Measurements from ENCODE around the gene TUBA3E. TPM values are rescaled to one million over a fixed set of nuclear protein-coding genes. Genes with fewer than 3 reads are reported as not detected.
"Not testable (repeated sequence)": the region's sequence is repeated elsewhere in the genome, so short reads cannot be mapped to it uniquely, and the experiment has no call there.

The TUBA3E gene
- total and polyA plus RNA-seq, 2 of the 8 experiments (the other 6 are each of a cell fraction or from before 2014, with no cell fraction given), result not detected

- POLR2A ChIA-PET (ENCODE audit: partially characterized antibody); H4K91ac ChIP-seq (replicated peaks; ENCODE audit: insufficient read length, low read length); H3K9ac ChIP-seq (replicated peaks in 1 of 4; ENCODE audit: extremely low read depth in 1 of 4, low read depth in 3 of 4, low read length in 3 of 4); H2AK5ac ChIP-seq (ENCODE audit: low read depth, low read length); DNase-seq (ENCODE audit: low read depth in 1 of 2, low spot score in 2 of 2); H3K4ac ChIP-seq (replicated peaks; ENCODE audit: insufficient read length, low read depth, low read length); H3K79me1 ChIP-seq (ENCODE audit: low read depth, low read length); H3K27me3 ChIP-seq (replicated peaks in 1 of 4; ENCODE audit: control insufficient read depth in 3 of 4, extremely low read depth in 1 of 4, insufficient read depth in 3 of 4, low read length in 3 of 4); H2BK120ac ChIP-seq (replicated peaks; ENCODE audit: low read depth, low read length); H3K9me3 ChIP-seq (ENCODE audit: insufficient read depth in 2 of 2, low read depth in 1 of 2, low read length in 1 of 2); H2AFZ ChIP-seq (ENCODE audit: low read length); H4K20me1 ChIP-seq (replicated peaks in 1 of 2; ENCODE audit: control insufficient read depth in 1 of 2, insufficient read depth in 2 of 2, low read length in 2 of 2); H2BK5ac ChIP-seq (ENCODE audit: low read depth, low read length); H4K5ac ChIP-seq (ENCODE audit: insufficient read length, low read depth, low read length); H2BK12ac ChIP-seq (ENCODE audit: low read depth, low read length); H3K4me2 ChIP-seq (ENCODE audit: insufficient read depth in 1 of 2, low read depth in 2 of 2, low read length in 2 of 2); H3K18ac ChIP-seq (ENCODE audit: extremely low read depth, low read length); H3K14ac ChIP-seq (ENCODE audit: insufficient read length); H3K56ac ChIP-seq (replicated peaks; ENCODE audit: insufficient read length, low read depth, low read length); H3K4me3 ChIP-seq (ENCODE audit: extremely low read depth in 1 of 4, insufficient read depth in 2 of 4, low read depth in 3 of 4, low read length in 4 of 4); FAIRE-seq; H4K8ac ChIP-seq (ENCODE audit: extremely low read depth, insufficient read depth, low read length); H3K4me1 ChIP-seq (replicated peaks in 1 of 4; ENCODE audit: control insufficient read depth in 3 of 4, insufficient read depth in 4 of 4, low read length in 3 of 4); H2BK15ac ChIP-seq (ENCODE audit: low read length); H3K79me2 ChIP-seq (ENCODE audit: control insufficient read depth in 1 of 2, insufficient read depth in 2 of 2, low read length in 2 of 2); H2BK20ac ChIP-seq (ENCODE audit: low read length); H3K23ac ChIP-seq (ENCODE audit: insufficient read length); H3K23me2 ChIP-seq (ENCODE audit: low read depth, low read length); CTCF ChIA-PET (ENCODE audit: partially characterized antibody); H3K27ac ChIP-seq (ENCODE audit: low read depth, low read length): not testable (repeated sequence)
- H3K36me3 ChIP-seq (ENCODE audit: control insufficient read depth in 2 of 4, insufficient read depth in 4 of 4, low read length in 3 of 4), result peaks cover 3 to 32% (median 14%) of the 10 kb centered on the region in 4 experiments; a peak in 5 of 8 replicates
- 93% methylated on average over 4 of the region's 8 CpGs; no CpG with 5 or more reads in 1 of the 2 experiments for WGBS, 2 experiments (ENCODE audit: extremely low coverage in 1 of 2, insufficient coverage in 1 of 2, insufficient read length in 1 of 2, insufficient replicate concordance in 2 of 2, low coverage in 1 of 2, low lambda C conversion rate in 2 of 2, missing lambda C conversion rate in 1 of 2)
These were observed 43.8 kb downstream of the TUBA3E start for GRCh38 chr2:130154423-130154770.

GRCh38 chr2:130153721-130154422 is 44.4 kb downstream of the TUBA3E start:
- H3K9ac ChIP-seq (replicated peaks in 1 of 4; ENCODE audit: extremely low read depth in 1 of 4, low read depth in 3 of 4, low read length in 3 of 4); H3K27me3 ChIP-seq (replicated peaks in 1 of 4; ENCODE audit: control insufficient read depth in 3 of 4, extremely low read depth in 1 of 4, insufficient read depth in 3 of 4, low read length in 3 of 4); H3K23me2 ChIP-seq (ENCODE audit: low read depth, low read length); H2BK20ac ChIP-seq (ENCODE audit: low read length); FAIRE-seq; H3K79me1 ChIP-seq (ENCODE audit: low read depth, low read length); H3K56ac ChIP-seq (replicated peaks; ENCODE audit: insufficient read length, low read depth, low read length); H3K23ac ChIP-seq (ENCODE audit: insufficient read length); POLR2A ChIA-PET (ENCODE audit: partially characterized antibody); H3K14ac ChIP-seq (ENCODE audit: insufficient read length); H4K8ac ChIP-seq (ENCODE audit: extremely low read depth, insufficient read depth, low read length); H3K4me2 ChIP-seq (ENCODE audit: insufficient read depth in 1 of 2, low read depth in 2 of 2, low read length in 2 of 2); H2AK5ac ChIP-seq (ENCODE audit: low read depth, low read length); H3K4me1 ChIP-seq (replicated peaks in 1 of 4; ENCODE audit: control insufficient read depth in 3 of 4, insufficient read depth in 4 of 4, low read length in 3 of 4); H3K79me2 ChIP-seq (ENCODE audit: control insufficient read depth in 1 of 2, insufficient read depth in 2 of 2, low read length in 2 of 2); DNase-seq (ENCODE audit: low read depth in 1 of 2, low spot score in 2 of 2); H2BK15ac ChIP-seq (ENCODE audit: low read length); H3K27ac ChIP-seq (ENCODE audit: low read depth, low read length); H4K91ac ChIP-seq (replicated peaks; ENCODE audit: insufficient read length, low read length); H3K9me3 ChIP-seq (ENCODE audit: insufficient read depth in 2 of 2, low read depth in 1 of 2, low read length in 1 of 2); H3K4ac ChIP-seq (replicated peaks; ENCODE audit: insufficient read length, low read depth, low read length); H4K5ac ChIP-seq (ENCODE audit: insufficient read length, low read depth, low read length); H3K18ac ChIP-seq (ENCODE audit: extremely low read depth, low read length); H2BK120ac ChIP-seq (replicated peaks; ENCODE audit: low read depth, low read length); H2AFZ ChIP-seq (ENCODE audit: low read length); H2BK5ac ChIP-seq (ENCODE audit: low read depth, low read length); H4K20me1 ChIP-seq (replicated peaks in 1 of 2; ENCODE audit: control insufficient read depth in 1 of 2, insufficient read depth in 2 of 2, low read length in 2 of 2); H3K4me3 ChIP-seq (ENCODE audit: extremely low read depth in 1 of 4, insufficient read depth in 2 of 4, low read depth in 3 of 4, low read length in 4 of 4); H2BK12ac ChIP-seq (ENCODE audit: low read depth, low read length): not testable (repeated sequence)
- WGBS, 2 experiments (ENCODE audit: extremely low coverage in 1 of 2, insufficient coverage in 1 of 2, insufficient read length in 1 of 2, insufficient replicate concordance in 2 of 2, low coverage in 1 of 2, low lambda C conversion rate in 2 of 2, missing lambda C conversion rate in 1 of 2), result 96% methylated on average over 20 of the region's 23 CpGs; no CpG with 5 or more reads in 1 of the 2 experiments
- CTCF ChIA-PET (ENCODE audit: partially characterized antibody), result interaction anchor here (0.6 kb wide), 1 partner anchor 548 kb away, joined by 3 read pairs; no protein-coding TSS in a partner anchor
- peaks cover 3 to 32% (median 14%) of the 10 kb centered on the region in 4 experiments; a peak in 5 of 8 replicates for H3K36me3 ChIP-seq (ENCODE audit: control insufficient read depth in 2 of 4, insufficient read depth in 4 of 4, low read length in 3 of 4)

Data from H1 (cell line).